Measurements from ENCODE around the gene AKAP8.
A peak's percentile ranks its signal among the peaks of the same experiment; 100 is the strongest.

The AKAP8 gene

DNA sequence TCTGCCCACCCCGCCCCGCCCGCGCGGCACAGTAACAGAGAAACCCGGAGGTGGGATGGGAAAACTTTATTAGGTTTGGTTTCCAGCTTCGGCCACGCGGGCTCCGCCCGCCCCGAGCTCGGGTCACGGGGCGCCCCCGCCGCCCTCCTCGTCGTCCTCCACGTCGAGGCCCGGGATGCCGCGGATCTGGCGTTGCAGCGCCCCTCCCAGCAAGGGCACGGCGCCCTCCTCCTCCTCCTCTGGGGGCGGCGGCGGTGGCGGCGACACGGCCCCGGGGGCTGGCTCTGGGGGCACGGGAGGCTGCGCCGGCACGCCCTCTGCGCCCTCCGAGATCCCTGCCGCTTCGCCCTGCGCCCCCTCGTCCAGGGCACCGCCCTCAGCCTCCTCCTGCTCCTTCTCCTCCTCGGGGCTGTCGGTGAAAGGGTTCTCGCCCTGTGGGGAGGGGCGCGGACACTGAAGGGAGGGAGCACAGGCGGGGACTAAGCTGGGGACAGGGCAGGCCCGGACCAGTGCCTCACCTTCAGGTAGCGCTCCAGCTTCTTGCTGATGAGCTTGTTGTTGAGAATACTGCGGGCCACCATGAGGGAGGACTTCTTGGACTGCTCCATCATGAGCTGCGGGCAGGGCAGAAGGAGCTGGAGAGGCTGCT lies 536 bp upstream of the AKAP8 start:
- H2AFZ ChIP-seq (ENCODE audit: low read length): peak overlapping the region; percentile 90
- peaks cover 11% of the 10 kb centered on the region for H3K79me1 ChIP-seq (ENCODE audit: low read depth, low read length)
- WGBS, 2 donors (ENCODE audit: extremely low coverage in 2 of 2, insufficient read length in 2 of 2, insufficient replicate concordance in 1 of 2): no CpG with 5 or more reads among the region's 56 CpGs

DNA sequence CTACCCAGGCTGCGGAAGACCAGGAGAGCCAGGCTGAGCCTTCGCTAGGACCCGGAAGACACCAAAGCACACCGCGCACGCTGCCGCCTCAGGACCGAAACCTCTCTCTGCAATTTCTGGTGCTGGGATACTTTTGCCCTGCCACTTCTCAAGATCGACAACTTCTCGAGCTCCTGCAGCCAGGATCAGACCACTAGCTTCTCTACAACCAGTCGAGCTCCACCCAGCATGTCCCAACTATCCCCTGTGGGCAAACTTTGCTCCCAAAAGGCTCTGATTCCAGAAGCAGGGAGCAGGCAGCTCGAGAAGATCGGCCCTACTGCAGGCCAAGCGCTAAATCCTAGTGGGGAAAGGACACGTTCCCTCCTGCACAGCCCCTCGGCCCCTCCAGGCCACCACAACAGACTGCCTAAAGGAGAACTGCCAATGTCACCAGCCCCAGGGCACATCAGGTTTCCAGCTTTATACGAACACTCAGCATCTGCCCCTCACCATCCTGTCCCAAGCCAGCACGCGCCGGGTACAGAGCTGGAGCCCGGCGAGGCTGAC lies 979 bp downstream of the AKAP8 start:
- H3K9me3 ChIP-seq (replicated peaks in 1 of 2; ENCODE audit: control insufficient read depth in 2 of 2, insufficient read depth in 1 of 2, low read depth in 1 of 2, low read length in 2 of 2): no peaks in the 10 kb centered on the region
- no CpG with 5 or more reads among the region's 22 CpGs for WGBS, 2 donors (ENCODE audit: extremely low coverage in 2 of 2, insufficient read length in 2 of 2, insufficient replicate concordance in 1 of 2)
- no peaks in the 10 kb centered on the region for H3K27me3 ChIP-seq (ENCODE audit: control insufficient read depth in 3 of 3, insufficient read depth in 3 of 3, low read depth in 1 of 3, low read length in 3 of 3)
- H3K4me3 ChIP-seq (ENCODE audit: low read length in 2 of 2): peak overlapping the region; percentile 96 to 100
- H3K27ac ChIP-seq (replicated peaks; ENCODE audit: low read length): peak overlapping the region; percentile 93
- H2BK5ac ChIP-seq (ENCODE audit: low read length): peak overlapping the region; percentile 40
- H3K4me1 ChIP-seq (ENCODE audit: control insufficient read depth in 2 of 2, insufficient read depth in 1 of 2, low read depth in 1 of 2, low read length in 2 of 2): peaks cover 2 to 9% of the 10 kb centered on the region in 2 donors
- peak overlapping the region; percentile 93 for H3K4me2 ChIP-seq (ENCODE audit: insufficient read depth, low read length, poor library complexity, severe bottlenecking)
- H3K18ac ChIP-seq (ENCODE audit: low read length): peak overlapping the region; percentile 100
- no peak overlapping the region for H2BK12ac ChIP-seq (ENCODE audit: low read length)
- H3K14ac ChIP-seq (ENCODE audit: low read length): no peak overlapping the region
- peak; percentile 20 for DNase-seq (ENCODE audit: low spot score)
- H4K8ac ChIP-seq (ENCODE audit: low read depth, low read length): no peak overlapping the region
- peak overlapping the region; percentile 6 for H3K23ac ChIP-seq (ENCODE audit: low read depth, low read length, poor library complexity)
- H3K9ac ChIP-seq (ENCODE audit: low read depth, low read length, poor library complexity): peak overlapping the region; percentile 84
- H3K79me1 ChIP-seq (ENCODE audit: low read depth, low read length): peaks cover 17% of the 10 kb centered on the region
- H4K91ac ChIP-seq (ENCODE audit: low read depth, low read length, poor library complexity): no peak overlapping the region
- no peak overlapping the region for H2BK120ac ChIP-seq (ENCODE audit: low read depth, low read length)
- peak overlapping the region; percentile 95 for H2AFZ ChIP-seq (ENCODE audit: low read length)
- no peak overlapping the region for H2AK5ac ChIP-seq (ENCODE audit: low read depth, low read length)
- no peak overlapping the region for H3K4ac ChIP-seq (ENCODE audit: low read length)
- peaks cover 4 to 46% of the 10 kb centered on the region in 2 donors for H3K36me3 ChIP-seq (replicated peaks in 1 of 2; ENCODE audit: control insufficient read depth in 2 of 2, insufficient read depth in 2 of 2, low read length in 2 of 2)
- H2BK15ac ChIP-seq (ENCODE audit: low read length): no peak overlapping the region

More for the DNA sequence above, 536 bp upstream of the AKAP8 start:
- Histone ChIP-seq H2BK5ac (ENCODE audit: low read length) (peak overlapping the region; percentile 66), H3K36me3 (replicated peaks in 1 of 2; ENCODE audit: control insufficient read depth in 2 of 2, insufficient read depth in 2 of 2, low read length in 2 of 2) (peaks cover 2 to 35% of the 10 kb centered on the region in 2 donors), H3K4ac (ENCODE audit: low read length) (no peak overlapping the region), H4K8ac (ENCODE audit: low read depth, low read length) (peak overlapping the region; percentile 82), H3K4me2 (ENCODE audit: insufficient read depth, low read length, poor library complexity, severe bottlenecking) (peak overlapping the region; percentile 67), H2BK120ac (ENCODE audit: low read depth, low read length) (no peak overlapping the region), H3K27me3 (ENCODE audit: control insufficient read depth in 3 of 3, insufficient read depth in 3 of 3, low read depth in 1 of 3, low read length in 3 of 3) (no peaks in the 10 kb centered on the region), H3K4me1 (ENCODE audit: control insufficient read depth in 2 of 2, insufficient read depth in 1 of 2, low read depth in 1 of 2, low read length in 2 of 2) (peaks cover 2 to 9% of the 10 kb centered on the region in 2 donors), H3K4me3 (ENCODE audit: low read length in 2 of 2) (peak overlapping the region; percentile 44 to 88), H2BK15ac (ENCODE audit: low read length) (no peak overlapping the region), H4K91ac (ENCODE audit: low read depth, low read length, poor library complexity) (no peak overlapping the region), H3K14ac (ENCODE audit: low read length) (peak overlapping the region; percentile 82), H2BK12ac (ENCODE audit: low read length) (no peak overlapping the region), H2AK5ac (ENCODE audit: low read depth, low read length) (no peak overlapping the region), H3K23ac (ENCODE audit: low read depth, low read length, poor library complexity) (peak overlapping the region; percentile 99), H3K27ac (replicated peaks; ENCODE audit: low read length) (peak overlapping the region; percentile 93), H3K9me3 (replicated peaks in 1 of 2; ENCODE audit: control insufficient read depth in 2 of 2, insufficient read depth in 1 of 2, low read depth in 1 of 2, low read length in 2 of 2) (no peaks in the 10 kb centered on the region), H3K9ac (ENCODE audit: low read depth, low read length, poor library complexity) (peak overlapping the region; percentile 93), H3K18ac (ENCODE audit: low read length) (peak overlapping the region; percentile 91)
- no peak for DNase-seq (ENCODE audit: low spot score)

DNA sequence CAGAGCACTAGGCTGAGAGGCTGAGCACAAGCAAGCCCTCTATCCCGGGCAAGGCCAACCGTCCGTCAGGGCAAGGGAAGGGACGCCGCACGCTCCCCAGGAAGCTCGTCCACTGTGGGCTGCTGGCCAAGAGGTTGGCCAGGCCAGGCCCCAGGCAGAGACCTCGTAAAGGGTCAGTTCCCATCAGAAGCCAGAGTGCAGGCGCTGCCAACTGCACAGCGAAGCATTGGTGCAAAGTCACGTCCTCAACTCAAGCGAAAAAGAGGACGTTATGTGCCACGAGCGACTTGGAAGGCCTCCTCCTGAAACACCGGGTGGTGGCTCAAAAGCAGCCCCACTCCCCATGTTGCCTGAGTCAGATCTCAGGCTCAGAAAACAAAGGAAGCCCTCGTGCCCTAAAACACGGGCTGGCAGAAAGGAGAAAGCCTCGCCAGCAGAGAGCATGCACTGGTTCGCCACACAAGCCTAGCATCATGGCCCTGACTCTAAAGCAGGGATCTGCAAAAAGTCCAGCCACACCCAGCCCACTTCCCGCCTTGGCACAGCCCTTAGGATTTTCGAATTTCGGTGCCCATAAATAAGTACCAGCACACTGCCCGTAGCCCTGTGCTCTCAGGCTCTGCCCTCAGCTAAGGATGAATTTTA lies 4.7 kb downstream of the AKAP8 start:
- H2BK120ac ChIP-seq (ENCODE audit: low read depth, low read length): no peak overlapping the region
- H3K23ac ChIP-seq (ENCODE audit: low read depth, low read length, poor library complexity): peak overlapping the region; percentile 8
- H2AK5ac ChIP-seq (ENCODE audit: low read depth, low read length): no peak overlapping the region
- no peak overlapping the region for H3K14ac ChIP-seq (ENCODE audit: low read length)
- H3K9me3 ChIP-seq (replicated peaks in 1 of 2; ENCODE audit: control insufficient read depth in 2 of 2, insufficient read depth in 1 of 2, low read depth in 1 of 2, low read length in 2 of 2): no peaks in the 10 kb centered on the region
- H2AFZ ChIP-seq (ENCODE audit: low read length): no peak overlapping the region
- H3K79me1 ChIP-seq (ENCODE audit: low read depth, low read length): peaks cover 27% of the 10 kb centered on the region
- H3K4me1 ChIP-seq (ENCODE audit: control insufficient read depth in 2 of 2, insufficient read depth in 1 of 2, low read depth in 1 of 2, low read length in 2 of 2): peaks cover 2 to 9% of the 10 kb centered on the region in 2 donors
- H3K4ac ChIP-seq (ENCODE audit: low read length): no peak overlapping the region
- H3K4me2 ChIP-seq (ENCODE audit: insufficient read depth, low read length, poor library complexity, severe bottlenecking): no peak overlapping the region
- H2BK5ac ChIP-seq (ENCODE audit: low read length): no peak overlapping the region
- DNase-seq (ENCODE audit: low spot score): no peak
- no peak overlapping the region for H2BK12ac ChIP-seq (ENCODE audit: low read length)
- H3K36me3 ChIP-seq (replicated peaks in 1 of 2; ENCODE audit: control insufficient read depth in 2 of 2, insufficient read depth in 2 of 2, low read length in 2 of 2): peaks cover 24 to 55% of the 10 kb centered on the region in 2 donors
- H3K9ac ChIP-seq (ENCODE audit: low read depth, low read length, poor library complexity): no peak overlapping the region
- H3K27me3 ChIP-seq (ENCODE audit: control insufficient read depth in 3 of 3, insufficient read depth in 3 of 3, low read depth in 1 of 3, low read length in 3 of 3): no peaks in the 10 kb centered on the region
- H4K91ac ChIP-seq (ENCODE audit: low read depth, low read length, poor library complexity): no peak overlapping the region
- no peak overlapping the region for H2BK15ac ChIP-seq (ENCODE audit: low read length)
- no peak overlapping the region for H4K8ac ChIP-seq (ENCODE audit: low read depth, low read length)
- no peak overlapping the region for H3K4me3 ChIP-seq (ENCODE audit: low read length in 2 of 2)
- no peak overlapping the region for H3K18ac ChIP-seq (ENCODE audit: low read length)
- WGBS, 2 donors (ENCODE audit: extremely low coverage in 2 of 2, insufficient read length in 2 of 2, insufficient replicate concordance in 1 of 2): no CpG with 5 or more reads among the region's 24 CpGs
- H3K27ac ChIP-seq (replicated peaks; ENCODE audit: low read length): no peak overlapping the region

DNA sequence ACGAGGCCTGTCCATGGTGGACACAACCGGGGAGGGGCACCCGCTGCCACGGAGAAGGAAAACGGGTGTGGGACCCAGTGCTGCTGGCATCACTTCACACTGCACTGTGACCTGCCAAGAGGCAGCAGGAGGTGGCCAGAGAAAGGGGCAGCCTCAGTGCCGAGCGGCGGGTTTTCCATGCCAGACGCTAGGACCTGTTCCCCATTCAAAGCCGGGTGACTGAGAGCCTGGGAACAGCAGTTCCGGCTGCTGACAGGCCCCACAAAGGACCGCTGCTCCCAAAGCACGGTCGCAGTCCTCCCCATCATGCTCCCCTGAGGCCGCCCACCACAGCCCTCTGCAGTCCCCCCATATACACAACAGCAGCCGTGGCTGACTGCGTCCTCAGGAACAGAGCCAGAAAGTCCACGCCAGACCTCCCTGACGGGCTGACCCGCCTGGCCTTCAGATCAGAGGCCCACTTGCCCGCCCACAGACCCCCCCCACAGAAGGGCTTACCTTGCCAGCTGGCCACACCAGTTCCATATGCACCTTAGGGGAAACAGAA lies 5.4 kb downstream of the AKAP8 start:
- no peak overlapping the region for H3K18ac ChIP-seq (ENCODE audit: low read length)
- no peak overlapping the region for H2AK5ac ChIP-seq (ENCODE audit: low read depth, low read length)
- peak overlapping the region; percentile 31 for H3K23ac ChIP-seq (ENCODE audit: low read depth, low read length, poor library complexity)
- peaks cover 2 to 9% of the 10 kb centered on the region in 2 donors for H3K4me1 ChIP-seq (ENCODE audit: control insufficient read depth in 2 of 2, insufficient read depth in 1 of 2, low read depth in 1 of 2, low read length in 2 of 2)
- no peak overlapping the region for H2BK12ac ChIP-seq (ENCODE audit: low read length)
- H3K4ac ChIP-seq (ENCODE audit: low read length): no peak overlapping the region
- no peak for DNase-seq (ENCODE audit: low spot score)
- no peaks in the 10 kb centered on the region for H3K27me3 ChIP-seq (ENCODE audit: control insufficient read depth in 3 of 3, insufficient read depth in 3 of 3, low read depth in 1 of 3, low read length in 3 of 3)
- H3K36me3 ChIP-seq (replicated peaks in 1 of 2; ENCODE audit: control insufficient read depth in 2 of 2, insufficient read depth in 2 of 2, low read length in 2 of 2): peaks cover 31 to 63% of the 10 kb centered on the region in 2 donors
- H3K9ac ChIP-seq (ENCODE audit: low read depth, low read length, poor library complexity): no peak overlapping the region
- H3K14ac ChIP-seq (ENCODE audit: low read length): no peak overlapping the region
- H4K8ac ChIP-seq (ENCODE audit: low read depth, low read length): no peak overlapping the region
- no CpG with 5 or more reads among the region's 21 CpGs for WGBS, 2 donors (ENCODE audit: extremely low coverage in 2 of 2, insufficient read length in 2 of 2, insufficient replicate concordance in 1 of 2)
- peaks cover 27% of the 10 kb centered on the region for H3K79me1 ChIP-seq (ENCODE audit: low read depth, low read length)
- no peak overlapping the region for H3K27ac ChIP-seq (replicated peaks; ENCODE audit: low read length)
- no peak overlapping the region for H2AFZ ChIP-seq (ENCODE audit: low read length)
- peak overlapping the region; percentile 39 for H2BK5ac ChIP-seq (ENCODE audit: low read length)
- no peak overlapping the region for H4K91ac ChIP-seq (ENCODE audit: low read depth, low read length, poor library complexity)
- H3K4me2 ChIP-seq (ENCODE audit: insufficient read depth, low read length, poor library complexity, severe bottlenecking): no peak overlapping the region
- no peaks in the 10 kb centered on the region for H3K9me3 ChIP-seq (replicated peaks in 1 of 2; ENCODE audit: control insufficient read depth in 2 of 2, insufficient read depth in 1 of 2, low read depth in 1 of 2, low read length in 2 of 2)
- H2BK15ac ChIP-seq (ENCODE audit: low read length): no peak overlapping the region
- H3K4me3 ChIP-seq (ENCODE audit: low read length in 2 of 2): no peak overlapping the region
- H2BK120ac ChIP-seq (ENCODE audit: low read depth, low read length): no peak overlapping the region

Data from neuronal stem cell (in vitro differentiated cells).